Muscle layer of duodenum (tissue), 2 donors: Measurements from ENCODE around the gene NFIA.

Source experiments
- H3K27ac ChIP-seq: one replicate; pipeline ENCODE4 v1.7.0; 2013; ENCODE audit warnings: mild to moderate bottlenecking, low read length
- H3K27me3 ChIP-seq: one replicate; pipeline ENCODE4 v1.7.0; 2013; ENCODE audit warnings: low read depth, mild to moderate bottlenecking, control low read depth, low read length
- H3K36me3 ChIP-seq, 2 donors: one replicate each; pipeline ENCODE4 v1.7.0; 2013; ENCODE audit warnings: low read length in 2 of 2, control low read depth in 1 of 2, mild to moderate bottlenecking in 1 of 2; ENCODE audit not compliant: insufficient read depth in 2 of 2, control insufficient read depth in 1 of 2
- H3K4me1 ChIP-seq, 2 donors: one replicate each; pipeline ENCODE4 v1.7.0; 2013; ENCODE audit warnings: low read length in 2 of 2, mild to moderate bottlenecking in 2 of 2, control low read depth in 1 of 2, moderate library complexity in 1 of 2; ENCODE audit not compliant: insufficient read depth in 2 of 2, control insufficient read depth in 1 of 2
- H3K4me3 ChIP-seq, 2 donors: one replicate each; pipeline ENCODE4 v1.7.0; 2013; ENCODE audit warnings: low read length in 2 of 2, low read depth in 1 of 2, mild to moderate bottlenecking in 1 of 2
- H3K9me3 ChIP-seq, 2 donors: one replicate each; pipeline ENCODE4 v1.7.0; 2013; ENCODE audit warnings: low read length in 2 of 2, control low read depth in 1 of 2, mild to moderate bottlenecking in 1 of 2; ENCODE audit not compliant: control insufficient read depth in 1 of 2
- donor health status: healthy.

Gene NFIA

GRCh38 chr1:61400997-61401396 lies 318.6 kb downstream of the NFIA start:
- Histone ChIP-seq H3K9me3 (no peaks in the 10 kb centered on the region), H3K4me3 (no peak overlapping the region), H3K27ac (no peak overlapping the region), H3K4me1 (peaks cover 17 to 28% of the 10 kb centered on the region in 2 donors), H3K27me3 (no peaks in the 10 kb centered on the region), H3K36me3 (no peaks in the 10 kb centered on the region)

- Histone ChIP-seq H3K4me3 (peak overlapping the region in 1 of 2 donors; percentile 9), H3K27me3 (no peaks in the 10 kb centered on the region)
Observed at GRCh38 chr1:61403679-61404596, 321.6 kb downstream of the NFIA start.

DNA sequence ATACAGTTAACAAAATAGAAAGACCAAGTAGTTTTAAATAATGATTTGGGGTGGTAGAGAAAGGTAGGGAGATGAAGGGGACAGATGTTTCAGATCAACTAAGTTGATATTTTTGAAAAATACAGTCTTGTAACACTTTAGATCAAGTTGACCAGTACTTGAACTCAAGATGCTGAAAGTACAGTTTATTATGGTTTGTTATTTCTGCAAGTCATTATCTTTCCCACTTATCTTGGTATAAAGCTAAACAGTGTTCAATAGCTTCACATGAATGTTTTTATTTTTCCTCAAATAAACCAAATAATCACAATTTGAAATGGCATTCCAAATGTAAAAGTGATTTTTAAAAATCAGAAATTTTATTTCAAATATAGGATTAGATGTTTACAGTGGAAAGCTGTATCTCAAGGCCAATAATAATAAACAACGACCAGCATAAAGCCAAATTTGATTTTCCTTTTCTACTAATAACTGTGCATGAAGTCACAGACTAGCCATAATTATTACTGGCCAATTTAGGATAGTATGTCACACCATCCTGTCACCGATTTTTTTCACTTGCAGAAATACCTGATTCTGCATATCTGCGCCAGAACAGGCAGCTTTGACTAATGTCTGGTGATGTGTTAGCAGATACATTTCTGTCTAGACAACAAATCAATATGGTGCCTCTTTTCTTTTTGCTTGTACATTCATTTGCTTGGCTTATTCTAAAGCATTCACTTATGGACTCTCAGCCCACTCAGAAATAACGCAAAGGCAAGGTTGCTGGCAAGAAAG lies 322.4 kb downstream of the NFIA start:
- Histone ChIP-seq H3K9me3 (no peaks in the 10 kb centered on the region), H3K27ac (no peak overlapping the region), H3K4me3 (no peak overlapping the region), H3K4me1 (peaks cover 6 to 17% of the 10 kb centered on the region in 2 donors), H3K27me3 (no peaks in the 10 kb centered on the region), H3K36me3 (peaks cover 18 to 31% of the 10 kb centered on the region in 2 donors)

More at GRCh38 chr1:61403679-61404596, 321.6 kb downstream of the NFIA start:
- H3K9me3 ChIP-seq: no peaks in the 10 kb centered on the region
- H3K27ac ChIP-seq: peak overlapping the region; percentile 46
- peaks cover 18 to 25% of the 10 kb centered on the region in 2 donors for H3K36me3 ChIP-seq
- H3K4me1 ChIP-seq: peaks cover 15 to 17% of the 10 kb centered on the region in 2 donors

DNA sequence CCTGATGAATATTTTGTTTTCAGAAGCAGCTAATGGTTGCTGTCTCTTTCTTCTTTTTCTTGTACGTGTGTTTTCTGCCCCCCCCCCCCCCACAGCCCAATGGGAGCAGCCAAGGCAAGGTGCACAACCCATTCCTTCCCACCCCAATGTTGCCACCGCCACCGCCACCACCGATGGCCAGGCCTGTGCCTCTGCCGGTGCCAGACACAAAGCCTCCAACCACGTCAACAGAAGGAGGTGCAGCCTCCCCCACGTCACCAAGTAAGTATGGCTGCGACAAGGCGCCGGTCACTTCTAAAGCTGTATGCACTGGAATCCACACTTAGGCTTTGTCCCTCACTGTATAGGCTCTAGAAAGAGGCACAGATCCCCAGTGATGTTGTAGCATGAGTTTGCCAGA lies 324.1 kb downstream of the NFIA start:
- Histone ChIP-seq H3K9me3 (no peaks in the 10 kb centered on the region), H3K4me1 (peaks cover 5 to 7% of the 10 kb centered on the region in 2 donors), H3K36me3 (peaks cover 18 to 35% of the 10 kb centered on the region in 2 donors), H3K4me3 (no peak overlapping the region), H3K27ac (no peak overlapping the region), H3K27me3 (no peaks in the 10 kb centered on the region)

GRCh38 chr1:61412601-61413000 lies 330.2 kb downstream of the NFIA start:
- Histone ChIP-seq H3K27me3 (no peaks in the 10 kb centered on the region), H3K27ac (no peak overlapping the region), H3K36me3 (peaks cover 9 to 22% of the 10 kb centered on the region in 2 donors)

DNA sequence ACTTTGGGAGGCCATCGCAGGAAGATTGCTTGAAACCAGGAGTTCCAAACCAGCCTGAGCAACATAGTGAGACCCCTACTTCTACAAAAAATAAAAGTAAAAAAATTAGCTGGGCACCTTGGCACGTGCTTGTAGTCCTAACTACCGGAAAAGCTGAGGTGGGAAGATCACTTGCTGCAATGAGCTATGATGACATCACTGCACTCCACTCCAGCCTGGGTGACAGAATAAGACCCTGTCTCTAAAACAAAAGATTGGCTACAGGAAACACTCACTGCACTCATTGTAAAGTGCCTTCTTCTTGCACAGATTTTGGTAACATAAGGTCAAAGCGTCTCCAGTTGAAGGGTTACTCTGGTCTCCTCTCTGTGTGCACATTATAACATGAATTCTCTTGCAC lies 336.8 kb downstream of the NFIA start:
- no peaks in the 10 kb centered on the region for H3K9me3 ChIP-seq
- no peak overlapping the region for H3K27ac ChIP-seq
- H3K36me3 ChIP-seq: peaks cover 3 to 16% of the 10 kb centered on the region in 2 donors
- H3K4me3 ChIP-seq: no peak overlapping the region
- H3K27me3 ChIP-seq: no peaks in the 10 kb centered on the region
- H3K4me1 ChIP-seq: peaks cover 0 to 9% of the 10 kb centered on the region in 2 donors

More at GRCh38 chr1:61412601-61413000, 330.2 kb downstream of the NFIA start:
- H3K4me3 ChIP-seq: no peak overlapping the region
- H3K9me3 ChIP-seq: no peaks in the 10 kb centered on the region
- H3K4me1 ChIP-seq: no peaks in the 10 kb centered on the region

DNA sequence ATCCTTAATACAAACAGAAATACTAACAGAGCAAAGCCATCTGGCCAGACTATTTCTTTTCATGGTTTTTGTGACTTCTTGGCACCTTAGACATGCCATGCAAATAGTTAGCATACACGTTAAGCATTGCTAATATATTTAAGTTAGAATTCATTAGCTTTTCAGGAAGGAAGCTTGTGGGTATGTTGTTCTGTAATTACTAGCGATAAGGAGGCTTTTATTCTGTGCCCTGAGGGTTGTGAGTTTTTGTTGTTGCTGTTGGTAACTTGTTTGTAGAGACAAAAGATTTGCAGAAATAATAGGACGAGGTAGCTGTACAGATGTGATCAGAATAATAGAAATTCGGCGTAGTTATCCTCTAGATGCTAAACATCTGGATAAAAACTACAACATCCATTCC lies 337.3 kb downstream of the NFIA start:
- no peaks in the 10 kb centered on the region for H3K27me3 ChIP-seq

GRCh38 chr1:61420243-61420642 lies 337.9 kb downstream of the NFIA start:
- Histone ChIP-seq H3K9me3 (no peaks in the 10 kb centered on the region), H3K36me3 (peaks cover 3 to 16% of the 10 kb centered on the region in 2 donors), H3K27ac (no peak overlapping the region), H3K4me1 (peaks cover 0 to 9% of the 10 kb centered on the region in 2 donors), H3K27me3 (no peaks in the 10 kb centered on the region), H3K4me3 (no peak overlapping the region)

More for the DNA sequence above, 337.3 kb downstream of the NFIA start:
- peaks cover 0 to 9% of the 10 kb centered on the region in 2 donors for H3K4me1 ChIP-seq
- no peaks in the 10 kb centered on the region for H3K9me3 ChIP-seq
- H3K36me3 ChIP-seq: peaks cover 3 to 16% of the 10 kb centered on the region in 2 donors
- no peak overlapping the region for H3K4me3 ChIP-seq
- peak overlapping the region; percentile 14 for H3K27ac ChIP-seq

DNA sequence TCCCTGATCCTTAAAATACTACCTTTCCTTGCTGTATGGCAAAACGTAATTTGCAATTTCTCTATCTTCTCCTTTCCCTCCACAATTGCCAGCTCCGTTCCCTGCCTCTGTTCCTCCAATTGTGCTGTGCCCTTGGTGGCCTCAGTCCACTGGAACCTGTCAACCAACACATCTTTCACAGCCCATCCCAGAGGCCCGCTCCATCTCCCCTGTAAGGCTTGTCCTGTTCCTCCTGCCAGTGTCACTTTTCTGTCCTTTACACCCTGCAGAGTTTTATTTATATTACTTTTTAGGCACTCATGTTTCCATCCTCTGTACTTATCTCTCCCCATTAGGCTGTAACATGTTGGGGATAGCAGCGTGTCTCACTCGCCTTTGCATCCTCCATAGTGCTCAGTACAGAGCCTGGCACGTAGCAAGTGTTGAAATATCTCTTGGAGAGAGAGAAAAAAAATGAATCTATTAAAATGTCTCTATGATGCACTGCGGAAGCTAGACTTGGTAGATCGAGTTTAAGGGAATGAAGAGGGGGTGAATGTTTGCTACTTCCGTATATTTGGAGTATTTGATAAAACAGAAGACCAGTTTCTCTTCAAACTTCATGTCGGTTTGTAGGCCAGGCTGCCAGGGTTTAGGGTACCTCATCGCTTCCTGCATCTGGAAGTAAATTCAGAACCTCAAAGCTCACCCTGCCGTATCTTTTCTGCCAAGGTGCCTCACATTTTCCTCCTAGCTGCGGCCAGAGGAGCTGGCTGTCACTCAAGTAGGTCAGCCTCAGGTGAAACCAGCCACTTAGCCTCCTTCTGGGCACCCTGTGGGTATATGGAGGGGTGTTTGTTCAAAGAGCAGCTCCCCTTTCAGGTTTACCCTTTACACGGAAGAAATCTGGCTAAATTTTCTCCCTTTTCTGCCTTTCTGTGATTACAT lies 338.8 kb downstream of the NFIA start:
- H3K36me3 ChIP-seq: peaks cover 3 to 16% of the 10 kb centered on the region in 2 donors
- H3K27ac ChIP-seq: no peak overlapping the region
- no peaks in the 10 kb centered on the region for H3K27me3 ChIP-seq
- no peaks in the 10 kb centered on the region for H3K9me3 ChIP-seq
- no peak overlapping the region for H3K4me3 ChIP-seq
- peaks cover 0 to 9% of the 10 kb centered on the region in 2 donors for H3K4me1 ChIP-seq

DNA sequence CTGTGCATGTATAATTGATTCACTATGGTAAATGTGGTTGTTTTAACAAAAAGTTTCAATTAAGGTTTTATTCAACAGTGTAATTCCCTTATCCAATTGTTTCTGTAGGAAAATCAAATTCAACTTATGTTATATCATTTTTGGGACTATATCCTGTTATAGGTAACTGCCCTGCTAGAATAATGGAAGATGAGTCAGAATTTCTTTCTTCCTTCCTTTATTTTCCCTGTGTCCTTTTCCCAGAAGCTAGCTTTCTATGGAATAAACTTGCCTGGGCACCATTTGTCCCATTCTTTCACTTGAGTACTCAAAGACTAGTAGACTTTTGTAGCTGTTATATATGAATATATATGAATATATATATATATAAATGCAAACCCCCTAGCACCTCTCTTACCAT lies 341.3 kb downstream of the NFIA start:
- no peak overlapping the region for H3K4me3 ChIP-seq
- H3K27me3 ChIP-seq: no peaks in the 10 kb centered on the region
- H3K9me3 ChIP-seq: no peaks in the 10 kb centered on the region
- H3K27ac ChIP-seq: no peak overlapping the region
- peaks cover 0 to 16% of the 10 kb centered on the region in 2 donors for H3K36me3 ChIP-seq
- H3K4me1 ChIP-seq: peaks cover 0 to 9% of the 10 kb centered on the region in 2 donors
